ENCODE data around the gene ZNF841. TPM values are rescaled to one million over a fixed set of nuclear protein-coding genes. Genes with fewer than 3 reads are reported as not detected.

The ZNF841 gene
- total RNA-seq, 1 experiment from 2014 or later, result 10.8 TPM

Other genes starting within 250 kb of the ZNF841 start
- gene ZNF577, start 207.8 kb downstream of the ZNF841 start, total RNA-seq (2021; ENCODE audit: unreplicated experiment), result 3.6 TPM
- 4.3 TPM for gene ZNF649, start 190.7 kb downstream of the ZNF841 start, total RNA-seq (2021; ENCODE audit: unreplicated experiment)
- 3.1 TPM for gene ZNF613, start 168.3 kb downstream of the ZNF841 start, total RNA-seq (2021; ENCODE audit: unreplicated experiment)
- 5.1 TPM for gene ZNF350, start 108.9 kb downstream of the ZNF841 start, total RNA-seq (2021; ENCODE audit: unreplicated experiment)
- gene ZNF615, start 87.6 kb downstream of the ZNF841 start, total RNA-seq (2021; ENCODE audit: unreplicated experiment), result 3.6 TPM
- gene ZNF614, start 67.4 kb downstream of the ZNF841 start, total RNA-seq (2021; ENCODE audit: unreplicated experiment), result 4.1 TPM
- gene ZNF432, start 46.9 kb downstream of the ZNF841 start, total RNA-seq (2021; ENCODE audit: unreplicated experiment), result 8.2 TPM
- gene ZNF616, start 44.2 kb upstream of the ZNF841 start, total RNA-seq (2021; ENCODE audit: unreplicated experiment), result 5.3 TPM
- gene ZNF836, start 75.9 kb upstream of the ZNF841 start, total RNA-seq (2021; ENCODE audit: unreplicated experiment), result 6.3 TPM
- gene PPP2R1A, start 94.3 kb upstream of the ZNF841 start, total RNA-seq (2021; ENCODE audit: unreplicated experiment), result 146 TPM
- 13.9 TPM for gene ZNF766, start 173.8 kb upstream of the ZNF841 start, total RNA-seq (2021; ENCODE audit: unreplicated experiment)
- gene ZNF480, start 201.4 kb upstream of the ZNF841 start, total RNA-seq (2021; ENCODE audit: unreplicated experiment), result 11.5 TPM
- gene ZNF610, start 240.5 kb upstream of the ZNF841 start, total RNA-seq (2021; ENCODE audit: unreplicated experiment), result not detected